Measurements from ENCODE around the gene SLC25A46.

DNA sequence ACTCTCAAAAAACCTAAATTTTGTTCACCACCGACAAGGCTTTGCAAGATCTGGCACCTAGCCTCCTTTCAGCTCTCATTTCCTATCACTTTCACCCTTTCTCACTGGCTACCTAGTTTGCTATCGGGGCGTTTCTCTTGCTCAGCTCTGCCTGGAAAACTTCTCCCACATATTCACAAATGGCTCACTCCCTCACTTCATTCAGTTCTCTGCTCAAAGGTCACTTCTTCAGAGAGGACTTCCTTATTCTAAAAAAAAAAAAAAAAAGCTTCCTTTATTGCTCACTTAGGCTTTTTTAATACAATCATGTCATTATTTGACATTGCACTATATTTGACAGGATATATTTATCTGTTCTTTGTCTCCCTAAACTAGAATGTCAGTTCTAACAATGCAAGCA is 2.1 kb upstream of the SLC25A46 start:
- TF ChIP-seq EGR1 (IDR thresholded peaks at IDR 0.05) (no peak), EP300 (IDR thresholded peaks at IDR 0.05; ENCODE audit: borderline replicate concordance) (no peak), YY1 (IDR thresholded peaks at IDR 0.05; ENCODE audit: low read depth) (no peak), RAD21 (IDR thresholded peaks at IDR 0.05; ENCODE audit: low read depth) (no peak), CEBPB (IDR thresholded peaks at IDR 0.05) (no peak), TCF12 (IDR thresholded peaks at IDR 0.05; ENCODE audit: low read depth) (no peak), TAF1 (IDR thresholded peaks at IDR 0.05; ENCODE audit: low read depth) (no peak), FOXM1 (IDR thresholded peaks at IDR 0.05; ENCODE audit: borderline replicate concordance, low read depth) (no peak), TEAD4 (IDR thresholded peaks at IDR 0.05) (no peak), NFIC (IDR thresholded peaks at IDR 0.05) (no peak)
- TF ChIP-seq, protein P1, sequence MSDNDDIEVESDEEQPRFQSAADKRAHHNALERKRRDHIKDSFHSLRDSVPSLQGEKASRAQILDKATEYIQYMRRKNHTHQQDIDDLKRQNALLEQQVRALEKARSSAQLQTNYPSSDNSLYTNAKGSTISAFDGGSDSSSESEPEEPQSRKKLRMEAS (IDR thresholded peaks at IDR 0.05): no peak
- TF ChIP-seq, protein P2, sequence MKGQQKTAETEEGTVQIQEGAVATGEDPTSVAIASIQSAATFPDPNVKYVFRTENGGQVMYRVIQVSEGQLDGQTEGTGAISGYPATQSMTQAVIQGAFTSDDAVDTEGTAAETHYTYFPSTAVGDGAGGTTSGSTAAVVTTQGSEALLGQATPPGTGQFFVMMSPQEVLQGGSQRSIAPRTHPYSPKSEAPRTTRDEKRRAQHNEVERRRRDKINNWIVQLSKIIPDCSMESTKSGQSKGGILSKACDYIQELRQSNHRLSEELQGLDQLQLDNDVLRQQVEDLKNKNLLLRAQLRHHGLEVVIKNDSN (IDR thresholded peaks at IDR 0.05): no peak
- TF ChIP-seq, protein P3, sequence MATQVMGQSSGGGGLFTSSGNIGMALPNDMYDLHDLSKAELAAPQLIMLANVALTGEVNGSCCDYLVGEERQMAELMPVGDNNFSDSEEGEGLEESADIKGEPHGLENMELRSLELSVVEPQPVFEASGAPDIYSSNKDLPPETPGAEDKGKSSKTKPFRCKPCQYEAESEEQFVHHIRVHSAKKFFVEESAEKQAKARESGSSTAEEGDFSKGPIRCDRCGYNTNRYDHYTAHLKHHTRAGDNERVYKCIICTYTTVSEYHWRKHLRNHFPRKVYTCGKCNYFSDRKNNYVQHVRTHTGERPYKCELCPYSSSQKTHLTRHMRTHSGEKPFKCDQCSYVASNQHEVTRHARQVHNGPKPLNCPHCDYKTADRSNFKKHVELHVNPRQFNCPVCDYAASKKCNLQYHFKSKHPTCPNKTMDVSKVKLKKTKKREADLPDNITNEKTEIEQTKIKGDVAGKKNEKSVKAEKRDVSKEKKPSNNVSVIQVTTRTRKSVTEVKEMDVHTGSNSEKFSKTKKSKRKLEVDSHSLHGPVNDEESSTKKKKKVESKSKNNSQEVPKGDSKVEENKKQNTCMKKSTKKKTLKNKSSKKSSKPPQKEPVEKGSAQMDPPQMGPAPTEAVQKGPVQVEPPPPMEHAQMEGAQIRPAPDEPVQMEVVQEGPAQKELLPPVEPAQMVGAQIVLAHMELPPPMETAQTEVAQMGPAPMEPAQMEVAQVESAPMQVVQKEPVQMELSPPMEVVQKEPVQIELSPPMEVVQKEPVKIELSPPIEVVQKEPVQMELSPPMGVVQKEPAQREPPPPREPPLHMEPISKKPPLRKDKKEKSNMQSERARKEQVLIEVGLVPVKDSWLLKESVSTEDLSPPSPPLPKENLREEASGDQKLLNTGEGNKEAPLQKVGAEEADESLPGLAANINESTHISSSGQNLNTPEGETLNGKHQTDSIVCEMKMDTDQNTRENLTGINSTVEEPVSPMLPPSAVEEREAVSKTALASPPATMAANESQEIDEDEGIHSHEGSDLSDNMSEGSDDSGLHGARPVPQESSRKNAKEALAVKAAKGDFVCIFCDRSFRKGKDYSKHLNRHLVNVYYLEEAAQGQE (IDR thresholded peaks at IDR 0.05; ENCODE audit: low read depth): no peak
